HEK293 (cell line): ENCODE measurements around the gene ULBP1.
A peak's percentile ranks its signal among the peaks of the same experiment; 100 is the strongest.
"Not testable (repeated sequence)": the region's sequence is repeated elsewhere in the genome, so short reads cannot be mapped to it uniquely, and the experiment has no call there.

ENCODE experiments used
- CTCF ChIA-PET: fragments of 350-600 bp; formaldehyde crosslinking; extraction: SDS; loops from one replicate; lab custom pipeline; 2021; ENCODE audit warnings: antibody characterized with exemption; lab: Yijun Ruan, JAX
- POLR2A ChIA-PET: fragments of 300-600 bp; formaldehyde crosslinking; extraction: SDS; loops from one replicate; lab custom pipeline; 2020; ENCODE audit warnings: antibody characterized with exemption, inconsistent platforms; lab: Yijun Ruan, JAX
- H3K27ac ChIP-seq: fragments of 200-500 bp; sonication (Bioruptor generic); 2 replicates; pipeline ENCODE4 v1.5.1; 2014; ENCODE audit warnings: low read depth, low read length, control low read depth, inconsistent platforms; ENCODE audit errors: extremely low read depth
- H3K36me3 ChIP-seq, 2 experiments: fragments of 200-500 bp in 1 of 2; sonication (Bioruptor generic) in 1 of 2; 1 replicate in 1 of 2; 2 replicates in 1 of 2; pipeline ENCODE4 v1.5.1; 2014 to 2017; ENCODE audit warnings: inconsistent platforms in 2 of 2, low read length in 2 of 2; ENCODE audit not compliant: control insufficient read depth in 2 of 2, insufficient read depth in 1 of 2
- H3K4me1 ChIP-seq: fragments of 200-500 bp; sonication (Bioruptor generic); 2 replicates; pipeline ENCODE4 v1.5.1; 2014; ENCODE audit warnings: mild to moderate bottlenecking, low read length, inconsistent platforms; ENCODE audit not compliant: control insufficient read depth, insufficient read depth
- H3K4me3 ChIP-seq: 2 replicates; pipeline ENCODE4 v1.5.1; 2011; ENCODE audit warnings: low read depth, mild to moderate bottlenecking, control low read depth, low read length, moderate library complexity
- H3K9me3 ChIP-seq: fragments of 200-500 bp; sonication (Bioruptor generic); 2 replicates; pipeline ENCODE4 v1.5.1; 2014; ENCODE audit warnings: low read depth, low read length, inconsistent platforms; ENCODE audit not compliant: control insufficient read depth, insufficient read depth
- EGR2 ChIP-seq: fragments of 450-650 bp; formaldehyde crosslinking; IDR thresholded peaks from 2 replicates; pipeline ENCODE4 v1.5.1; 2016; ENCODE audit warnings: low read depth, missing biosample characterization, missing genetic modification characterization
- WT1 ChIP-seq: fragments of 450-650 bp; formaldehyde crosslinking; IDR thresholded peaks from 2 replicates; pipeline ENCODE4 v1.5.1; 2016; ENCODE audit warnings: missing biosample characterization, missing genetic modification characterization
- YY1 ChIP-seq: fragments of 450-650 bp; formaldehyde crosslinking; IDR thresholded peaks from 2 replicates; pipeline ENCODE4 v1.5.1; 2018; ENCODE audit warnings: missing biosample characterization, missing genetic modification characterization
- ZBTB21 ChIP-seq: fragments of 450-650 bp; formaldehyde crosslinking; IDR thresholded peaks from 2 replicates; pipeline ENCODE4 v1.5.1; 2017; ENCODE audit warnings: missing biosample characterization, missing genetic modification characterization
- ZFHX2 ChIP-seq: fragments of 450-650 bp; formaldehyde crosslinking; conservative IDR thresholded peaks from 2 replicates; pipeline ENCODE4 v1.5.1; 2016; ENCODE audit warnings: missing biosample characterization, missing genetic modification characterization
- ZFP3 ChIP-seq: fragments of 450-650 bp; formaldehyde crosslinking; IDR thresholded peaks from 2 replicates; pipeline ENCODE4 v1.5.1; 2016; ENCODE audit warnings: low read depth, missing biosample characterization, missing genetic modification characterization
- ZFP41 ChIP-seq: fragments of 450-650 bp; formaldehyde crosslinking; IDR thresholded peaks from 2 replicates; pipeline ENCODE4 v1.5.1; 2016; ENCODE audit warnings: missing biosample characterization, missing genetic modification characterization, borderline replicate concordance
- ZNF112 ChIP-seq: fragments of 450-650 bp; formaldehyde crosslinking; IDR thresholded peaks from 2 replicates; pipeline ENCODE4 v1.5.0; 2017; ENCODE audit warnings: missing biosample characterization, missing genetic modification characterization
- ZNF169 ChIP-seq: fragments of 450-650 bp; formaldehyde crosslinking; IDR thresholded peaks from 2 replicates; pipeline ENCODE4 v1.5.1; 2016; ENCODE audit warnings: missing biosample characterization, missing genetic modification characterization
- ZNF221 ChIP-seq: fragments of 450-650 bp; formaldehyde crosslinking; IDR thresholded peaks from 2 replicates; pipeline ENCODE4 v1.5.1; 2017; ENCODE audit warnings: missing biosample characterization, missing genetic modification characterization, borderline replicate concordance
- ZNF223 ChIP-seq: fragments of 450-650 bp; formaldehyde crosslinking; IDR thresholded peaks from 2 replicates; pipeline ENCODE4 v1.5.1; 2016; ENCODE audit warnings: missing biosample characterization, missing genetic modification characterization
- ZNF274 ChIP-seq, 2 experiments: fragments of 200-500 bp in 1 of 2; fragments of 450-650 bp in 1 of 2; sonication (Bioruptor generic) in 1 of 2; formaldehyde crosslinking in 1 of 2; IDR thresholded peaks; 2 replicates each; pipeline versions ENCODE4 v1.5.1 to v1.6.1; 2014 to 2016; ENCODE audit warnings: borderline replicate concordance in 1 of 2, inconsistent platforms in 1 of 2, low read length in 1 of 2, missing biosample characterization in 1 of 2, missing genetic modification characterization in 1 of 2
- ZNF473 ChIP-seq: fragments of 450-650 bp; formaldehyde crosslinking; IDR thresholded peaks from 2 replicates; pipeline ENCODE4 v1.5.1; 2017; ENCODE audit warnings: missing biosample characterization, missing genetic modification characterization
- ZNF529 ChIP-seq: fragments of 450-650 bp; formaldehyde crosslinking; IDR thresholded peaks from 2 replicates; pipeline ENCODE4 v1.5.1; 2017; ENCODE audit warnings: missing genetic modification characterization, missing biosample characterization; ENCODE audit not compliant: insufficient replicate concordance
- ZNF530 ChIP-seq: fragments of 450-650 bp; formaldehyde crosslinking; IDR thresholded peaks from 2 replicates; pipeline ENCODE4 v1.5.1; 2016; ENCODE audit warnings: low read depth, missing biosample characterization, missing genetic modification characterization
- ZNF596 ChIP-seq: fragments of 450-650 bp; IDR thresholded peaks from 2 replicates; pipeline ENCODE4 v1.5.0; 2018; ENCODE audit warnings: missing biosample characterization, mild to moderate bottlenecking, missing genetic modification characterization, moderate library complexity
- ZNF654 ChIP-seq: fragments of 450-650 bp; formaldehyde crosslinking; IDR thresholded peaks from 2 replicates; pipeline ENCODE4 v1.5.1; 2016; ENCODE audit warnings: low read depth, missing biosample characterization, missing genetic modification characterization
- ZNF658 ChIP-seq: fragments of 450-650 bp; formaldehyde crosslinking; IDR thresholded peaks from 2 replicates; pipeline ENCODE4; 2016; ENCODE audit warnings: missing biosample characterization, missing genetic modification characterization
- TF ChIP-seq, protein P1 (sequence below): fragments of 450-650 bp; formaldehyde crosslinking; IDR thresholded peaks from 2 replicates; pipeline ENCODE4 v1.5.1; 2016; ENCODE audit warnings: missing biosample characterization, missing genetic modification characterization

Gene ULBP1

DNA sequence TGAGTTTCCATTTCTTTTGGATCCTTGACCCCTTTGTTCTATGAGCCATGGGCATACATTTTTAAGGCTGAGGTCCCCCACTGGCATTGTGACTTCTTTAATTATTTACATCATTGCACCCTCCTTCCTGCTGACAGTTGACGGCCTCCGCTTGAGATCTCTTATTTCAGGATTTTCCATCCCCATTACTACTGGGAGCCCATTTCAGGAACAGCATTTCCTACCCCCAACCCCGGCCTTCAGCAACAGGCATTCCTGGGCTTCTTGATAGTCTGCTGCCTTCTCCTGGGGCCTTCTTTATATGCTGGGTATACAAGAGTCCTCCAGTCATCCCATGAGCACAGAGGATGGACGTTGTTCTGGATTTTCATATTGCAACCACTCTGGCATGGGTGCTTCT, 3.8 kb downstream of the ULBP1 start:
- CTCF ChIA-PET: interaction anchor here (1.3 kb wide), 1 partner anchor 40 kb away, joined by 3 read pairs; no protein-coding TSS in a partner anchor
- Histone ChIP-seq H3K27ac (no peak overlapping the region), H3K4me1 (peaks cover 3% of the 10 kb centered on the region), H3K9me3 (no peaks in the 10 kb centered on the region), H3K4me3 (no peak overlapping the region), H3K36me3 (peaks cover 0 to 10% of the 10 kb centered on the region in 2 experiments; a peak in 2 of 3 replicates)
- TF ChIP-seq ZNF223 (tag by site-specific recombination) (no peak), ZNF169 (tag by site-specific recombination) (no peak)
- POLR2A ChIA-PET: no interaction called here

DNA sequence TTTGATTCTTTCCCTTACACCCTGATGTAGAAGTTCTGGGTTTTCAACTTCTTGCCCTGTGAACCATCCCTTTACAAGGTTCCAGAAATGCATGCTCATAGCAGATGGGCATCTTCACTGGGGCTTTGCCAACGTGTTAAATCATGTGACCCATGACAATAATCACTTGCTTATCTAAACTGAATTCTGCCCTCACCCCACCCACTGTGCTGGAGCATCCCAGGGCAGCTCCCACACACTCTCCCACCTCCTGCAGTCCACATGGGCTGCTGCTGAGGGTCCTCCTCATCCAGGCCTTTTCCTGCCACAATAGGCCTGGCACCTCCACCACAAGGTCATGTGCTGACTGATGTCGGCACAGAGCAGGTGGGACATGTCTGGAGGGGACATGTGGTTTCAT, 4.3 kb downstream of the ULBP1 start:
- CTCF ChIA-PET, H3K36me3 ChIP-seq, H3K9me3 ChIP-seq, H3K27ac ChIP-seq, H3K4me1 ChIP-seq, H3K4me3 ChIP-seq: not testable (repeated sequence)
- TF ChIP-seq EGR2 (tag by site-specific recombination): peak; percentile 48
- peak; percentile 50 for TF ChIP-seq ZFHX2 (tag by site-specific recombination)
- TF ChIP-seq, all 188 proteins: peak for 2; not testable (repeated sequence) for 186
- POLR2A ChIA-PET: not testable (repeated sequence)

DNA sequence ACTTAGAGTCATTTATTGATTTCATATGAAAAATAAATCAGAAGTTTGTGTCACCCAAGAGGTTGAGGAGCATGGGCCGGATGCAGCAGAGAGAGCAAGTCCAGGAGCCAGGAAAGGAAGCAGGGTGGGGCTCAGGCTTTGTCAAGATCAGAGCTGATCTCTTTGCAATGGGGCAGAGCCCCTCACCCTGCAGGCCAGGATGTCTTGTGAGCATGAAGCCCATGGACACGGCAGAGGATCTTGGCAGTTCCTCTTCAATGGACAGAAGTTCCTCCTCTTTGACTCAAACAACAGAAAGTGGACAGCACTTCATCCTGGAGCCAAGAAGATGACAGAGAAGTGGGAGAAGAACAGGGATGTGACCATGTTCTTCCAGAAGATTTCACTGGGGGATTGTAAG, 5.2 kb downstream of the ULBP1 start:
- H3K9me3 ChIP-seq, CTCF ChIA-PET, H3K36me3 ChIP-seq, H3K27ac ChIP-seq, H3K4me3 ChIP-seq, POLR2A ChIA-PET, H3K4me1 ChIP-seq: not testable (repeated sequence)

GRCh38 chr6:149969635-149970034, 5.9 kb downstream of the ULBP1 start:
- H3K9me3 ChIP-seq: no peaks in the 10 kb centered on the region
- no peaks in the 10 kb centered on the region; the same call in 1 of the 2 replicates for H3K4me1 ChIP-seq
- CTCF ChIA-PET: interaction anchor here (0.7 to 1.2 kb wide), 2 partner anchors 29 to 434 kb away, joined by 3 to 4 read pairs; no protein-coding TSS in a partner anchor

DNA sequence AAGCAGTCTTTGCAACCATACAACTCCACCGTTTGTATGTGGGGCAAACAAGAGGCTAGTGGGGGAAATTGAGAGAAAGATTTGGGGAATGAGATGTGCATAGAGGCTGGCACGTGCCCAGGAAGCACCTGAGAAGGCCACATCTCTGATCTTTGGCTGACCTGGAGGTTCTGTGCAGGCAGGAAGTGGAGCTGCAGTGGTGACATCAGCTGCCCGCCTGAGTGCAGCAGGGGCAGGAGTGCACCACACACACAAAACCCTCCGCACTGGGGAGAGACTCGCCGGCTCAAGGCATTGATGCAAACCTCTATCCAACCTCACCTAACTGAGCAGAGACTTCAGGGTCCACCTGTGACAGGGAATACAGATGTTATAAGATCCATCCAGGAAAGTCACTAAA, 10.7 kb downstream of the ULBP1 start:
- POLR2A ChIA-PET, H3K36me3 ChIP-seq, H3K4me3 ChIP-seq, H3K9me3 ChIP-seq, H3K4me1 ChIP-seq, H3K27ac ChIP-seq: not testable (repeated sequence)
- CTCF ChIA-PET: interaction anchor here (0.8 kb wide), 1 partner anchor 9 kb away, joined by 4 read pairs; no protein-coding TSS in a partner anchor

More at GRCh38 chr6:149969635-149970034, 5.9 kb downstream of the ULBP1 start:
- Histone ChIP-seq H3K36me3 (peaks cover 0 to 10% of the 10 kb centered on the region in 2 experiments; a peak in 2 of 3 replicates), H3K27ac (no peak overlapping the region), H3K4me3 (no peak overlapping the region)
- TF ChIP-seq ZNF221 (tag by site-specific recombination): no peak
- POLR2A ChIA-PET: interaction anchor here (0.6 kb wide), 1 partner anchor 289 kb away, joined by 4 read pairs; no protein-coding TSS in a partner anchor

- Histone ChIP-seq H3K4me1 (no peaks in the 10 kb centered on the region), H3K36me3 (peaks cover 0 to 7% of the 10 kb centered on the region in 2 experiments; a peak in 2 of 3 replicates)
- CTCF ChIA-PET: no interaction called here
- TF ChIP-seq ZNF530 (tag by site-specific recombination) (no peak), ZFP3 (tag by site-specific recombination) (no peak), ZNF274 (IDR thresholded peaks at IDR 0.05; ENCODE audit: low read length) (no peak), ZNF274 (tag by site-specific recombination; IDR thresholded peaks at IDR 0.05; ENCODE audit: borderline replicate concordance) (no peak), ZFP41 (tag by site-specific recombination) (no peak), ZNF473 (tag by site-specific recombination) (no peak), YY1 (tag by site-specific recombination) (no peak), ZNF596 (no peak), ZNF658 (tag by site-specific recombination) (no peak), WT1 (tag by site-specific recombination) (no peak), ZBTB21 (tag by site-specific recombination) (no peak), ZNF112 (tag by site-specific recombination) (no peak), ZNF654 (no peak), ZNF529 (no peak)
- TF ChIP-seq, protein P1, sequence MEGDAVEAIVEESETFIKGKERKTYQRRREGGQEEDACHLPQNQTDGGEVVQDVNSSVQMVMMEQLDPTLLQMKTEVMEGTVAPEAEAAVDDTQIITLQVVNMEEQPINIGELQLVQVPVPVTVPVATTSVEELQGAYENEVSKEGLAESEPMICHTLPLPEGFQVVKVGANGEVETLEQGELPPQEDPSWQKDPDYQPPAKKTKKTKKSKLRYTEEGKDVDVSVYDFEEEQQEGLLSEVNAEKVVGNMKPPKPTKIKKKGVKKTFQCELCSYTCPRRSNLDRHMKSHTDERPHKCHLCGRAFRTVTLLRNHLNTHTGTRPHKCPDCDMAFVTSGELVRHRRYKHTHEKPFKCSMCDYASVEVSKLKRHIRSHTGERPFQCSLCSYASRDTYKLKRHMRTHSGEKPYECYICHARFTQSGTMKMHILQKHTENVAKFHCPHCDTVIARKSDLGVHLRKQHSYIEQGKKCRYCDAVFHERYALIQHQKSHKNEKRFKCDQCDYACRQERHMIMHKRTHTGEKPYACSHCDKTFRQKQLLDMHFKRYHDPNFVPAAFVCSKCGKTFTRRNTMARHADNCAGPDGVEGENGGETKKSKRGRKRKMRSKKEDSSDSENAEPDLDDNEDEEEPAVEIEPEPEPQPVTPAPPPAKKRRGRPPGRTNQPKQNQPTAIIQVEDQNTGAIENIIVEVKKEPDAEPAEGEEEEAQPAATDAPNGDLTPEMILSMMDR: no peak
Measured at GRCh38 chr6:149974825-149975224, 11.1 kb downstream of the ULBP1 start.

More at GRCh38 chr6:149974825-149975224, 11.1 kb downstream of the ULBP1 start:
- Histone ChIP-seq H3K4me3 (no peak overlapping the region), H3K9me3 (no peaks in the 10 kb centered on the region), H3K27ac (no peak overlapping the region)
- POLR2A ChIA-PET: no interaction called here
